ENCODE results near the gene SLC4A2. TPM values are rescaled to one million over a fixed set of nuclear protein-coding genes. Genes with fewer than 3 reads are reported as not detected.

The SLC4A2 gene
- total and polyA plus RNA-seq, 2 experiments from 2014 or later: 144 to 269 TPM

GRCh38 chr7:151122276-151122675 is 62.9 kb downstream of the SLC4A2 start:
- no peak for DNase-seq (ENCODE audit: low read depth in 1 of 2, low spot score in 1 of 2)
- H3K4me1 ChIP-seq (ENCODE audit: low read depth): no peaks in the 10 kb centered on the region
- no peak overlapping the region for H3K27ac ChIP-seq
- no peak overlapping the region for H3K4me3 ChIP-seq
- peaks cover 18% of the 10 kb centered on the region for H3K36me3 ChIP-seq
- H3K9me3 ChIP-seq (ENCODE audit: low read depth): no peaks in the 10 kb centered on the region
- no peaks in the 10 kb centered on the region for H3K27me3 ChIP-seq
- no peak for TF ChIP-seq CTCF (IDR thresholded peaks at IDR 0.05; ENCODE audit: low read depth, low read length)

DNA sequence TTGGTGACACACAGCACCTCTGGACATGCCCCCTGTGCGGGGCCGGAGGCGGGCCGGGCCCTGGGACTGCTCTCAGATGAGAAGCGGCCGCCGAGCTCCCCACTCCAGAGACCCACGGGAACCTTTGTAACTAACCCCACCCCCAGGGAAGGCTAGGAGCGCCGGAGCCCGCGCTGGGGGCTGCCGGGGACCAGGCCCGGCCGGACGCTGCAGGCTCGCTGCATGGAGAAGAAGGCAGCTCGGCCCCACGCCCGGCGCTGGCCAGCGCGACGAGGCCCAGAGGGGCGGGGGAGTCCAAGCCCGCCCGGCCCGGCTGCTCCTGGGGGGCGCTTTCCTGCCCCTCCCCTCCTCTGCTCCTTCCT is 63.4 kb downstream of the SLC4A2 start:
- Histone ChIP-seq H3K9me3 (ENCODE audit: low read depth) (no peaks in the 10 kb centered on the region), H3K4me1 (ENCODE audit: low read depth) (no peaks in the 10 kb centered on the region), H3K36me3 (peaks cover 18% of the 10 kb centered on the region), H3K27ac (no peak overlapping the region), H3K4me3 (no peak overlapping the region), H3K27me3 (no peaks in the 10 kb centered on the region)
- no peak for DNase-seq (ENCODE audit: low read depth in 1 of 2, low spot score in 1 of 2)
- no peak for TF ChIP-seq CTCF (IDR thresholded peaks at IDR 0.05; ENCODE audit: low read depth, low read length)

DNA sequence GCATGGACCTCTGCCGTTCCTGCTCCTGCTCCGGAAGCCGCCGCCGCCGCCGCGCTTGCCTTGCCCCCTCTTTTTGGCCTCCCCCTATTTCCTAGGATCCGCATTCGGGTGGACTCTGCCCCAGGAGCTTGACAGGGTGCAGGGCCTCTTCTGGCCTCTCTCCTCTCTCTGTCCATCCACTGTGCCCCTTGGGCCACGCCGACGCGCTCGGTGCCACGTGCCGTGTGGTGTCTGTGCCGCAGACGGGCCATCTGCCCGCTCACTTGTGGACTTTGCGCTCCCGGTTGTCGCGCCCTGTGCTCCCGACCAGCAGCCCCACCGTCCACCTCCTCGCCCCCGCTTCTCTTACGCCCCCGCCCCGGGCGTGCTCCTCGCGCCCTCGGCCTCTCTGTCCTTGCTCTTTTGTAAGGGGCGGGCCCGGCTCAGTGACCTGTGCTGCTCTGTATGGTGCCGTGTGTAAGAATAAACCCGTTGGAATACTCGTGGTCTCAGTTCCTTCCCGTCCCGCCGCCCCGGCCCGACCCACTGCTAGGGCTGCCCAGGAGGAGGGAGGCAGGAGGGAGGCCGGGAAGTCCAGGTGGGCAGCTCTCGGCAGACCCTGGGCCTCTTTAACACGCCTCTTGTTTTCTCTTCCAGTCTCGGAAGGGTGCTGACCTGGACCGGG is 63.9 kb downstream of the SLC4A2 start:
- H3K4me3 ChIP-seq: no peak overlapping the region
- no peak for DNase-seq (ENCODE audit: low read depth in 1 of 2, low spot score in 1 of 2)

GRCh38 chr7:151123822-151124464 is 64.6 kb downstream of the SLC4A2 start:
- peak; percentile 98 for TF ChIP-seq CTCF (IDR thresholded peaks at IDR 0.05; ENCODE audit: low read depth, low read length)
- Histone ChIP-seq H3K36me3 (peaks cover 19% of the 10 kb centered on the region), H3K27ac (no peak overlapping the region), H3K27me3 (no peaks in the 10 kb centered on the region), H3K4me3 (no peak overlapping the region), H3K4me1 (ENCODE audit: low read depth) (no peaks in the 10 kb centered on the region), H3K9me3 (ENCODE audit: low read depth) (no peaks in the 10 kb centered on the region)
- DNase-seq (ENCODE audit: low read depth in 1 of 2, low spot score in 1 of 2): peak; percentile 85 to 92

More for the DNA sequence above, 63.9 kb downstream of the SLC4A2 start:
- H3K27ac ChIP-seq: no peak overlapping the region
- peaks cover 18% of the 10 kb centered on the region for H3K36me3 ChIP-seq
- H3K9me3 ChIP-seq (ENCODE audit: low read depth): no peaks in the 10 kb centered on the region
- no peak for TF ChIP-seq CTCF (IDR thresholded peaks at IDR 0.05; ENCODE audit: low read depth, low read length)
- no peaks in the 10 kb centered on the region for H3K4me1 ChIP-seq (ENCODE audit: low read depth)
- no peaks in the 10 kb centered on the region for H3K27me3 ChIP-seq

- H3K9me3 ChIP-seq (ENCODE audit: low read depth): no peaks in the 10 kb centered on the region
- peaks cover 25% of the 10 kb centered on the region for H3K36me3 ChIP-seq
- no peak overlapping the region for H3K4me3 ChIP-seq
- DNase-seq (ENCODE audit: low read depth in 1 of 2, low spot score in 1 of 2): no peak
- no peaks in the 10 kb centered on the region for H3K27me3 ChIP-seq
- no peaks in the 10 kb centered on the region for H3K4me1 ChIP-seq (ENCODE audit: low read depth)
- no peak overlapping the region for H3K27ac ChIP-seq
- no peak for TF ChIP-seq CTCF (IDR thresholded peaks at IDR 0.05; ENCODE audit: low read depth, low read length)
Observed at GRCh38 chr7:151124481-151124880, 65.1 kb downstream of the SLC4A2 start.
